ENCODE data around the gene AKAP13. TPM values are rescaled to one million over a fixed set of nuclear protein-coding genes. Genes with fewer than 3 reads are reported as not detected.

The AKAP13 gene
- total and polyA plus RNA-seq, 2 of the 13 experiments (the other 11 are each of a cell fraction or from before 2014, with no cell fraction given) = 6.7 to 27.1 TPM

DNA sequence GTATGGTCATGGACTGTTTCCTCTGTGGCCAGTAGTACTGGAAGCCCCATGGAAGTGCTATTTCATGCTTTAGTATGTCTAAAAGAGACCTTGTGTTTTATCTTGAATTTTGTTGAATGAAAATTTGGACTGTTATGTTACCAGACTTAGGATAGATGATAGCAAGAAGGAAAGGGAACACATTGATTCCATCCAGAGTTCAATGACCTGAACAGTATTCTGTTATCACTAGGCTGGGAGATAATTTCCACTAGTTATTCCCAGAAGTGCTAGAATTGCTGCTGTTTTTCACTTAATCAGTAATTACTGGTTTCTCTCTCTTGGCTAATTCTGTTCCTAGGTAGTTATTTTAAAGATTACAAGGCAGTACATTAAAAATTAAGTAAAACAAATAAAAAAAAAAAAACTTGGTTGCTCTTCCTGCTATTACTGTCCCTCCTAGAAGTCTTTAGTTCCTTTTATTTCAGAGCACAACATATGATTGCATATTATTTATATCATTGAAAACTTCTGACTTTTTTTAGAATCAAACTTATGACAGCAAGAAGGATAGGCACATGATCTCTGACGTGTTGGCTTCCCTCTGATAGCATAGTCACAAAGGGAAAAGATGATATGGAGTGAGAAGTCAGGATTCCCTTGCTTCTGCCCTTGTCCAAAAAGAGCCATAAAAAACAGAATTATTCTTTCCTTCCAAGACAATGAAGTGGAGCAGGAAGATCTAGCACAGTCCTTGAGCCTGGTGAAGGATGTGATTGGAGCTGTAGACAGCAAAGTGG lies 342.2 kb downstream of the AKAP13 start (continued):
- TF ChIP-seq ZNF318 (CRISPR knock-in tag; IDR thresholded peaks at IDR 0.05) = no peak
